HEK293T (cell line): ENCODE data around the gene TMEM121.

ENCODE experiments used
- CTCF ChIA-PET: fragments of 350-600 bp; formaldehyde crosslinking; extraction: SDS; loops from one replicate; lab custom pipeline; 2021; ENCODE audit warnings: antibody characterized with exemption, inconsistent platforms; lab: Yijun Ruan, JAX
- POLR2A ChIA-PET: fragments of 350-600 bp; formaldehyde crosslinking; extraction: SDS; loops from one replicate; lab custom pipeline; 2020; ENCODE audit warnings: antibody characterized with exemption, inconsistent platforms; lab: Yijun Ruan, JAX
- DNase-seq: peaks from one replicate; pipeline ENCODE4 v3.0.0; 2012; ENCODE audit warnings: mixed read lengths; ENCODE audit errors: extremely low spot score
- ARNT ChIP-seq: fragments of 450-650 bp; IDR thresholded peaks from 2 replicates; pipeline ENCODE4 v1.6.1; 2017; ENCODE audit warnings: mild to moderate bottlenecking
- BHLHE40 ChIP-seq: fragments of 450-650 bp; IDR thresholded peaks from 2 replicates; pipeline ENCODE4 v1.6.1; 2016; ENCODE audit warnings: mild to moderate bottlenecking, moderate library complexity, borderline replicate concordance
- CTBP1 ChIP-seq: fragments of 450-650 bp; IDR thresholded peaks from 2 replicates; pipeline ENCODE4 v1.6.1; 2016; ENCODE audit warnings: borderline replicate concordance
- ELF4 ChIP-seq: fragments of 450-650 bp; IDR thresholded peaks from 2 replicates; pipeline ENCODE4 v1.6.1; 2017; ENCODE audit warnings: antibody characterized with exemption
- FOXA1 ChIP-seq: fragments of 450-650 bp; IDR thresholded peaks from 2 replicates; pipeline ENCODE4 v1.6.1; 2016; ENCODE audit warnings: mild to moderate bottlenecking
- FOXK2 ChIP-seq: fragments of 450-650 bp; IDR thresholded peaks from 2 replicates; pipeline ENCODE4 v1.6.1; 2016; ENCODE audit warnings: mild to moderate bottlenecking
- FOXM1 ChIP-seq: fragments of 450-650 bp; IDR thresholded peaks from 2 replicates; pipeline ENCODE4 v1.6.1; 2017; ENCODE audit warnings: mild to moderate bottlenecking, borderline replicate concordance
- HDGF ChIP-seq: fragments of 450-650 bp; IDR thresholded peaks from 2 replicates; pipeline ENCODE4 v1.6.1; 2017; ENCODE audit warnings: antibody characterized with exemption, borderline replicate concordance
- L3MBTL2 ChIP-seq: fragments of 450-650 bp; conservative IDR thresholded peaks from 2 replicates; pipeline ENCODE4 v1.6.1; 2016; ENCODE audit warnings: mild to moderate bottlenecking
- LEF1 ChIP-seq: fragments of 450-650 bp; IDR thresholded peaks from 2 replicates; pipeline ENCODE4 v1.6.1; 2017; ENCODE audit warnings: mild to moderate bottlenecking, borderline replicate concordance
- NFRKB ChIP-seq: fragments of 450-650 bp; IDR thresholded peaks from 2 replicates; pipeline ENCODE4 v1.6.1; 2016; ENCODE audit warnings: mild to moderate bottlenecking, moderate library complexity
- SP1 ChIP-seq: fragments of 450-650 bp; IDR thresholded peaks from 2 replicates; pipeline ENCODE4 v1.6.1; 2017
- SUZ12 ChIP-seq: fragments of 450-650 bp; IDR thresholded peaks from 2 replicates; pipeline ENCODE4 v1.6.1; 2016; ENCODE audit warnings: mild to moderate bottlenecking
- TARDBP ChIP-seq: fragments of 450-650 bp; IDR thresholded peaks from 2 replicates; pipeline ENCODE4 v1.6.1; 2016
- ZNF384 ChIP-seq: fragments of 450-650 bp; IDR thresholded peaks from 2 replicates; pipeline ENCODE4 v1.6.1; 2016
- TF ChIP-seq, protein P1 (sequence below): fragments of 450-650 bp; IDR thresholded peaks from 2 replicates; pipeline ENCODE4 v1.6.1; 2016

The TMEM121 gene

GRCh38 chr14:105484069-105484996 is 42.0 kb upstream of the TMEM121 start:
- no peak for DNase-seq
- ChIA-PET CTCF (no interaction called here), POLR2A (no interaction called here)
- TF ChIP-seq FOXM1: no peak
- TF ChIP-seq CTBP1: no peak
- TF ChIP-seq, protein P1, sequence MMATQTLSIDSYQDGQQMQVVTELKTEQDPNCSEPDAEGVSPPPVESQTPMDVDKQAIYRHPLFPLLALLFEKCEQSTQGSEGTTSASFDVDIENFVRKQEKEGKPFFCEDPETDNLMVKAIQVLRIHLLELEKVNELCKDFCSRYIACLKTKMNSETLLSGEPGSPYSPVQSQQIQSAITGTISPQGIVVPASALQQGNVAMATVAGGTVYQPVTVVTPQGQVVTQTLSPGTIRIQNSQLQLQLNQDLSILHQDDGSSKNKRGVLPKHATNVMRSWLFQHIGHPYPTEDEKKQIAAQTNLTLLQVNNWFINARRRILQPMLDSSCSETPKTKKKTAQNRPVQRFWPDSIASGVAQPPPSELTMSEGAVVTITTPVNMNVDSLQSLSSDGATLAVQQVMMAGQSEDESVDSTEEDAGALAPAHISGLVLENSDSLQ: no peak
- no peak for TF ChIP-seq HDGF
- TF ChIP-seq FOXA1: no peak
- TF ChIP-seq SP1: no peak
- TF ChIP-seq TARDBP: no peak
- no peak for TF ChIP-seq ZNF384
- TF ChIP-seq NFRKB: no peak
- no peak for TF ChIP-seq BHLHE40
- TF ChIP-seq SUZ12: no peak
- TF ChIP-seq LEF1: no peak
- no peak for TF ChIP-seq ARNT
- TF ChIP-seq L3MBTL2: no peak
- TF ChIP-seq ELF4: no peak

GRCh38 chr14:105484997-105485393 is 41.4 kb upstream of the TMEM121 start:
- CTCF ChIA-PET: no interaction called here
- DNase-seq: no peak
- POLR2A ChIA-PET: no interaction called here
- TF ChIP-seq NFRKB: no peak
- no peak for TF ChIP-seq ZNF384
- no peak for TF ChIP-seq SUZ12
- no peak for TF ChIP-seq FOXK2
- TF ChIP-seq FOXA1: no peak
- no peak for TF ChIP-seq FOXM1

GRCh38 chr14:105485739-105486162 is 40.6 kb upstream of the TMEM121 start:
- no peak for TF ChIP-seq FOXK2
- TF ChIP-seq SP1: no peak
- TF ChIP-seq FOXA1: no peak
- no peak for TF ChIP-seq NFRKB
- TF ChIP-seq LEF1: no peak
- ChIA-PET CTCF (interaction anchor here (0.7 to 0.9 kb wide), 3 partner anchors 50 to 185 kb away, joined by 3 read pairs; no protein-coding TSS in a partner anchor), POLR2A (interaction anchor here (1.1 kb wide), 1 partner anchor 43 kb away, joined by 4 read pairs; no protein-coding TSS in a partner anchor)
- DNase-seq: peak; percentile 46

- no peak for DNase-seq
- POLR2A ChIA-PET: interaction anchor here (1.1 kb wide), 1 partner anchor 42 kb away, joined by 4 read pairs; no protein-coding TSS in a partner anchor
- TF ChIP-seq ARNT: no peak
- no peak for TF ChIP-seq FOXA1
- TF ChIP-seq FOXM1: no peak
- TF ChIP-seq SUZ12: no peak
- TF ChIP-seq, protein P1: no peak
- TF ChIP-seq ZNF384: no peak
- no peak for TF ChIP-seq BHLHE40
- TF ChIP-seq CTBP1: no peak
- TF ChIP-seq ELF4: no peak
- no peak for TF ChIP-seq NFRKB
- no peak for TF ChIP-seq HDGF
- no peak for TF ChIP-seq TARDBP
- TF ChIP-seq FOXK2: no peak
- no peak for TF ChIP-seq LEF1
- no peak for TF ChIP-seq SP1
- no peak for TF ChIP-seq L3MBTL2
- CTCF ChIA-PET: interaction anchor here (0.6 to 0.9 kb wide), 4 partner anchors 51 to 396 kb away, joined by 3 read pairs; no protein-coding TSS in a partner anchor
Measured at GRCh38 chr14:105486163-105486973, 40.0 kb upstream of the TMEM121 start, which contains the start of gene CRIP1. Gene CRIP1 (plus strand): TSS chr14:105486886. CDS start chr14:105487260, 374 bp downstream.

- ChIA-PET POLR2A (no interaction called here), CTCF (interaction anchor here (0.6 kb wide), 1 partner anchor 397 kb away, joined by 3 read pairs; no protein-coding TSS in a partner anchor)
- TF ChIP-seq ZNF384 (no peak), CTBP1 (no peak)
- no peak for DNase-seq
Measured at GRCh38 chr14:105486974-105487448, 39.4 kb upstream of the TMEM121 start.

DNA sequence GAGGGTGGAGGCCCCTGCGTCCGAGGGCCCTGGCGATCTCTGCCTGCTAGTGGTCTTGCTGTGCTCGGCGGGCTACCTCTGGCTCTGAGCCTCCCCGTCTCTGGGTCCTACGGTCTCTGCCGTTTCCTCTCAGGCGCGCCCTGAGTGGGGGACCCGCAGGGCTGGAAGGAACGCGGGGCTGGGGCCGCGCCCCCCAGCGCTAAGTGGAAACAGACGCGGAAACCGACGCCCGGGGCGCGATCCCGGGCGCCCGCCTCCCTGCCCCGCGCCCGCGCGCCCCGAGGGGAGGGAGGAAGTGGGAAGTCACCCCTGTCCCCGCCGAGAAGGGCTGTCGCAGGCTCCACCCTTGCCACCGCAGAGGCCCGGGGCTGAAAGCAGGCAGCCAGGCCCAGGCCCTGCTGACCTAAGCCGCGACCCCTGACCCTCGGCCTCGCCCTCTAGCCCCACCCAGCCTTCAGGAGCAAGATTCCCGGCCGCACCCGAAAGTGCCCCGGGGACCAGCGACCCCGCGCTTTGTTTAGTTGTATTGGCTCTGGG is 38.9 kb upstream of the TMEM121 start:
- no peak for DNase-seq
- POLR2A ChIA-PET: no interaction called here
- TF ChIP-seq FOXK2: no peak
- TF ChIP-seq BHLHE40: no peak
- TF ChIP-seq SP1: no peak
- no peak for TF ChIP-seq ELF4
- CTCF ChIA-PET: no interaction called here
